Vagina (tissue), 2 donors: ENCODE data around the gene GAS2L1. TPM values are rescaled to one million over a fixed set of nuclear protein-coding genes. Genes with fewer than 3 reads are reported as not detected.

ENCODE experiments used
- DNase-seq, 2 donors: peaks; one replicate each; pipeline ENCODE4 v3.0.0-alpha.2; 2017; ENCODE audit errors: extremely low spot score in 2 of 2
- H3K27ac ChIP-seq: fragments of 200-600 bp; sonication (generic); one replicate; pipeline ENCODE4 v1.5.1; 2019
- H3K27me3 ChIP-seq: fragments of 200-600 bp; sonication (generic); one replicate; pipeline ENCODE4 v1.5.1; 2019
- H3K36me3 ChIP-seq, 2 donors: fragments of 200-600 bp; sonication (generic); one replicate each; pipeline ENCODE4 v1.5.1; 2017 to 2019
- H3K4me1 ChIP-seq: fragments of 200-600 bp; sonication (generic); one replicate; pipeline ENCODE4 v1.5.1; 2019
- H3K4me3 ChIP-seq, 2 donors: fragments of 200-600 bp; sonication (generic); 1 replicate in 1 of 2; 2 replicates in 1 of 2; pipeline ENCODE4 v1.5.1; 2016 to 2019
- H3K9me3 ChIP-seq: fragments of 200-600 bp; sonication (generic); one replicate; pipeline ENCODE4 v1.5.1; 2019
- CTCF ChIP-seq, 3 experiments: fragments of 450-650 bp in 2 of 3; fragments of 200-600 bp in 1 of 3; sonication (generic) in 1 of 3; IDR thresholded peaks; one replicate each; pipeline ENCODE4 v1.5.1; 2017 to 2019; ENCODE audit warnings: antibody characterized with exemption in 3 of 3, mild to moderate bottlenecking in 2 of 3, moderate library complexity in 2 of 3
- POLR2A ChIP-seq, 2 donors: fragments of 450-650 bp; IDR thresholded peaks; one replicate each; pipeline ENCODE4 v1.6.1; 2017; ENCODE audit warnings: antibody characterized with exemption in 2 of 2, mild to moderate bottlenecking in 2 of 2, moderate library complexity in 2 of 2
- POLR2AphosphoS5 ChIP-seq, 2 donors: sonication (generic); formaldehyde crosslinking; IDR thresholded peaks; one replicate each; pipeline ENCODE4 v1.9.0; 2017; ENCODE audit warnings: antibody characterized with exemption in 2 of 2, mild to moderate bottlenecking in 2 of 2, low read depth in 1 of 2; ENCODE audit not compliant: insufficient read depth in 1 of 2
- intact Hi-C: fragments of 100-400 bp; cut with DNase I; formaldehyde crosslinking; loops from one replicate; pipeline ENCODE4 v1.15.1; 2023
- total RNA-seq: library from RNA; depleted of rRNA; stranded (reverse); fragments of >200 nt; gene quantifications from one replicate; pipeline ENCODE4 v1.2.3, GENCODE V29; 2016

The GAS2L1 gene
- total RNA-seq, 1 donor from 2014 or later: 17.4 TPM

- Histone ChIP-seq H3K27ac (no peak overlapping the region), H3K27me3 (no peaks in the 10 kb centered on the region), H3K4me1 (no peaks in the 10 kb centered on the region), H3K9me3 (no peaks in the 10 kb centered on the region), H3K4me3 (no peak overlapping the region), H3K36me3 (peaks cover 0 to 73% of the 10 kb centered on the region in 2 donors)
- intact Hi-C loops: no loop called here
- TF ChIP-seq POLR2AphosphoS5 (IDR thresholded peaks at IDR 0.05; ENCODE audit: insufficient read depth in 1 of 2, low read depth in 1 of 2): no peak
- no peak for TF ChIP-seq CTCF (IDR thresholded peaks at IDR 0.05)
- TF ChIP-seq POLR2A (IDR thresholded peaks at IDR 0.05): no peak
- DNase-seq: no peak
These were observed 33.2 kb downstream of the GAS2L1 start for GRCh38 chr22:29339381-29340235.

GRCh38 chr22:29340566-29340965, 34.1 kb downstream of the GAS2L1 start:
- Histone ChIP-seq H3K4me3 (no peak overlapping the region), H3K4me1 (no peaks in the 10 kb centered on the region), H3K27me3 (no peaks in the 10 kb centered on the region), H3K36me3 (peaks cover 0 to 71% of the 10 kb centered on the region in 2 donors), H3K27ac (no peak overlapping the region), H3K9me3 (no peaks in the 10 kb centered on the region)
- intact Hi-C loops: no loop called here
- no peak for TF ChIP-seq POLR2A (IDR thresholded peaks at IDR 0.05)
- no peak for TF ChIP-seq CTCF (IDR thresholded peaks at IDR 0.05)
- no peak for DNase-seq

DNA sequence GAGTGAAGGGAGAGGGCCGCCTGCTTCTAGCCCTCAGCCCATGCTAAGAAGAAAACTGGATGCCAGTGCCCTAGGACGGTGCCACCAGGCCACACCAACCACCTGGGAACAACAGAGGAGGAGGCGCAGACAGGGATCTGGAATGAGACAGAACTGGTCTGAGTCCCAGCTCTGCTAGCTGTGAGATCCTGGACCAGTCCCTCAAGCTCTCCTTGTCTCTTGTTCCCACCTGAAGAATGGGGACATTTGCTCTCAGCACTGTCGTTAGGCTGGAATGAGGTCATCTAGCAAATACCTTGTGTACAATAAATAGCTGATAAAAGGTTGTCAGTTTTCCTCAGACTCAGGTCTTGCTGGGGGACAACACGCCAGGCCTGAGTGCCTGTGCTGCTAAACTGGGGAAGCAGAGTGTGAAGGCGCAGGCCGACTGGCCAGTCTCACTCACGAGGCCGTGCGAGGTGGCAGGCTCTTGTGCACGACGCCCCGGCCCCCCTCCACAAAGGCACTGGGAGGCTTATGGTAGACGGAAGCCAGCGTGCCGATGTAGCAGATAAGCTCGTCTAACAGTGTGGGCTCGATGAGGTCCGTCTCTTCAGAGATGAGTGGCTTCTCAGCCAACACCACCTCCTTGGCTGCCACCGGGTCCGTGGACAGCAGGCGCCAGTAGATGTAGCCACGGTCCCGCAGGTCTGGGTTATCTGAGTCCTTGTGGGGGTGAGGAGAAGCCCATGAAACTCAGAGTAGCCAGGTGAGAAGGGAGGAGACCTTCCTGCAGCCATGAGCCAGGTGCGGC, 34.8 kb downstream of the GAS2L1 start:
- intact Hi-C loops: no loop called here
- no peak for TF ChIP-seq POLR2A (IDR thresholded peaks at IDR 0.05)
- no peak overlapping the region for H3K4me3 ChIP-seq
- H3K27ac ChIP-seq: no peak overlapping the region
- peaks cover 0 to 64% of the 10 kb centered on the region in 2 donors for H3K36me3 ChIP-seq
- H3K9me3 ChIP-seq: no peaks in the 10 kb centered on the region
- no peaks in the 10 kb centered on the region for H3K4me1 ChIP-seq
- no peak for DNase-seq
- H3K27me3 ChIP-seq: no peaks in the 10 kb centered on the region

DNA sequence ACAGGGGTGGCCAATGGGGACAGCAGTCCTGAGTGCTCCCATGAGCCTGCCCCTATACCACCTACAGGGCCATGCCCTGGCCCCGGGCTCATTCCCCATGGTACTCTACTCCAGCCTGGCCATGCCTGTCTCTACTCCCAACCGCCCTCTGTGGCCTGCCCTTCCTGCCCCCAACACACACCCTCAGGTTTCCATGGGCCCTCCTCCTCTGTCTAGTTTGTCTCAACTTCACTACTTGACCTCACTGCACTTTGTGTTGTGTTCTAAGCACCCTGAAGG, 35.3 kb downstream of the GAS2L1 start:
- DNase-seq: no peak
- intact Hi-C loops: no loop called here
- Histone ChIP-seq H3K36me3 (peaks cover 0 to 66% of the 10 kb centered on the region in 2 donors), H3K4me1 (no peaks in the 10 kb centered on the region), H3K27me3 (no peaks in the 10 kb centered on the region), H3K9me3 (no peaks in the 10 kb centered on the region), H3K4me3 (no peak overlapping the region), H3K27ac (no peak overlapping the region)
- TF ChIP-seq POLR2A (IDR thresholded peaks at IDR 0.05): no peak
- TF ChIP-seq CTCF (IDR thresholded peaks at IDR 0.05): no peak
- TF ChIP-seq POLR2AphosphoS5 (IDR thresholded peaks at IDR 0.05; ENCODE audit: insufficient read depth in 1 of 2, low read depth in 1 of 2): no peak

- TF ChIP-seq CTCF (IDR thresholded peaks at IDR 0.05) (no peak), POLR2AphosphoS5 (IDR thresholded peaks at IDR 0.05; ENCODE audit: insufficient read depth in 1 of 2, low read depth in 1 of 2) (no peak), POLR2A (IDR thresholded peaks at IDR 0.05) (no peak)
- Histone ChIP-seq H3K27ac (no peak overlapping the region), H3K4me1 (no peaks in the 10 kb centered on the region), H3K9me3 (no peaks in the 10 kb centered on the region), H3K36me3 (peaks cover 0 to 66% of the 10 kb centered on the region in 2 donors), H3K4me3 (no peak overlapping the region), H3K27me3 (no peaks in the 10 kb centered on the region)
- DNase-seq: no peak
- intact Hi-C loops: no loop called here
These were observed 35.7 kb downstream of the GAS2L1 start for GRCh38 chr22:29342177-29342576.
